Vagina (tissue), 2 donors: ENCODE results near the gene PTGR3. TPM values are rescaled to one million over a fixed set of nuclear protein-coding genes. Genes with fewer than 3 reads are reported as not detected.

ENCODE experiments used
- DNase-seq, 2 donors: peaks; one replicate each; pipeline ENCODE4 v3.0.0-alpha.2; 2017; ENCODE audit errors: extremely low spot score in 2 of 2
- H3K27ac ChIP-seq: fragments of 200-600 bp; sonication (generic); one replicate; pipeline ENCODE4 v1.5.1; 2019
- H3K27me3 ChIP-seq: fragments of 200-600 bp; sonication (generic); one replicate; pipeline ENCODE4 v1.5.1; 2019
- H3K36me3 ChIP-seq, 2 donors: fragments of 200-600 bp; sonication (generic); one replicate each; pipeline ENCODE4 v1.5.1; 2017 to 2019
- H3K4me1 ChIP-seq: fragments of 200-600 bp; sonication (generic); one replicate; pipeline ENCODE4 v1.5.1; 2019
- H3K4me3 ChIP-seq, 2 donors: fragments of 200-600 bp; sonication (generic); 1 replicate in 1 of 2; 2 replicates in 1 of 2; pipeline ENCODE4 v1.5.1; 2016 to 2019
- H3K9me3 ChIP-seq: fragments of 200-600 bp; sonication (generic); one replicate; pipeline ENCODE4 v1.5.1; 2019
- CTCF ChIP-seq, 3 experiments: fragments of 450-650 bp in 2 of 3; fragments of 200-600 bp in 1 of 3; sonication (generic) in 1 of 3; IDR thresholded peaks; one replicate each; pipeline ENCODE4 v1.5.1; 2017 to 2019; ENCODE audit warnings: antibody characterized with exemption in 3 of 3, mild to moderate bottlenecking in 2 of 3, moderate library complexity in 2 of 3
- POLR2A ChIP-seq, 2 donors: fragments of 450-650 bp; IDR thresholded peaks; one replicate each; pipeline ENCODE4 v1.6.1; 2017; ENCODE audit warnings: antibody characterized with exemption in 2 of 2, mild to moderate bottlenecking in 2 of 2, moderate library complexity in 2 of 2
- POLR2AphosphoS5 ChIP-seq, 2 donors: sonication (generic); formaldehyde crosslinking; IDR thresholded peaks; one replicate each; pipeline ENCODE4 v1.9.0; 2017; ENCODE audit warnings: antibody characterized with exemption in 2 of 2, mild to moderate bottlenecking in 2 of 2, low read depth in 1 of 2; ENCODE audit not compliant: insufficient read depth in 1 of 2
- intact Hi-C: fragments of 100-400 bp; cut with DNase I; formaldehyde crosslinking; loops from one replicate; pipeline ENCODE4 v1.15.1; 2023
- total RNA-seq: library from RNA; depleted of rRNA; stranded (reverse); fragments of >200 nt; gene quantifications from one replicate; pipeline ENCODE4 v1.2.3, GENCODE V29; 2016

The PTGR3 gene
- total RNA-seq, 1 donor from 2014 or later = 16.0 TPM

GRCh38 chr18:75167759-75168618 is 41.0 kb downstream of the PTGR3 start:
- Histone ChIP-seq H3K36me3 (no peaks in the 10 kb centered on the region), H3K4me3 (peak overlapping the region in 1 of 2 donors; percentile 16), H3K27me3 (no peaks in the 10 kb centered on the region), H3K27ac (no peak overlapping the region), H3K4me1 (no peaks in the 10 kb centered on the region), H3K9me3 (no peaks in the 10 kb centered on the region)
- intact Hi-C loops = no loop called here
- no peak for DNase-seq
- no peak for TF ChIP-seq CTCF (IDR thresholded peaks at IDR 0.05)
- no peak for TF ChIP-seq POLR2AphosphoS5 (IDR thresholded peaks at IDR 0.05; ENCODE audit: insufficient read depth in 1 of 2, low read depth in 1 of 2)

GRCh38 chr18:75167137-75167536 is 41.8 kb downstream of the PTGR3 start:
- H3K9me3 ChIP-seq = no peaks in the 10 kb centered on the region
- intact Hi-C loops = no loop called here
- no peaks in the 10 kb centered on the region for H3K4me1 ChIP-seq
- no peaks in the 10 kb centered on the region for H3K36me3 ChIP-seq
- no peak for TF ChIP-seq CTCF (IDR thresholded peaks at IDR 0.05)
- TF ChIP-seq POLR2A (IDR thresholded peaks at IDR 0.05) = no peak
- TF ChIP-seq POLR2AphosphoS5 (IDR thresholded peaks at IDR 0.05; ENCODE audit: insufficient read depth in 1 of 2, low read depth in 1 of 2) = no peak
- no peaks in the 10 kb centered on the region for H3K27me3 ChIP-seq
- no peak overlapping the region for H3K27ac ChIP-seq
- H3K4me3 ChIP-seq = no peak overlapping the region
- no peak for DNase-seq

DNA sequence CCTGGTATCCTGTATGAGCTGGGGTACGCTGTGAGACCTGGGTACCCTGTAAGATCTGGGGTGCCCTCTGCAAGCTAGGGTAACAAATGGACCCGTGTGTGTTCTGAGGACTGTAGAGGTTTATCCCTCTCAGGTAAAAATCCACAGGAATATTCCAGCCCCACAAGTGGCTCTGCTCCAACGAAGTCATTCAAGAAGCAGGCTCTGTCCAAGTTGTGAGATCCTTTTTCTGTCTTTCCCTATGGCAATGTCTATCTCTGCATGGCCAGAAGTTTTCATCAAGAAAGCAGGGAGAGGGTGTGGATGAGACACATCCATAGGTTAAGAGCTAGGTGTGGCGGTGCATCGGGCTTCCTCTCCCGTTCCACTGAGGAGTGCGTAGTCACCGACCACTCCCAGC is 43.0 kb downstream of the PTGR3 start:
- Histone ChIP-seq H3K27me3 (no peaks in the 10 kb centered on the region), H3K4me3 (no peak overlapping the region), H3K9me3 (no peaks in the 10 kb centered on the region), H3K4me1 (no peaks in the 10 kb centered on the region), H3K27ac (no peak overlapping the region), H3K36me3 (no peaks in the 10 kb centered on the region)
- no peak for DNase-seq
- no peak for TF ChIP-seq POLR2A (IDR thresholded peaks at IDR 0.05)
- TF ChIP-seq CTCF (IDR thresholded peaks at IDR 0.05) = no peak
- TF ChIP-seq POLR2AphosphoS5 (IDR thresholded peaks at IDR 0.05; ENCODE audit: insufficient read depth in 1 of 2, low read depth in 1 of 2) = no peak
- intact Hi-C loops = no loop called here

DNA sequence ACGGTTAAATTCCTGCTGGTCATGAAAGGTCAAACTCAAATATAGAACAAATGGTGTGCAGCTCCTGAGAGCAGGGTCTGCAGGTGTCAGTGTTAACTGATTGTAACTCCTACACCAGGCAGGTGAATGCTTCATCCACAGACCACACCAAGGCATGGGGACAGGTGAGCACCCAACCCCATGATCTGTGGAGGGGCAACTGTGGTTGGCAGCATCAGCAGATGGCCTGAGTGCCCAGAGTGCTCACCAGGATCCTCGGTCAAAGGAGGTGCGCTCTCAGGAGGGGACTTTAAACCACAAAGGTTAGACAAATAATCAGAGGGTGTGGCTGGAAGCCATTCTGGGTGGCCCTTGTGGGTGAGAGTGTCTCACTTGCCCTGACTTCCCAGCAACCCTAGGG is 44.5 kb downstream of the PTGR3 start:
- intact Hi-C loops = no loop called here
- TF ChIP-seq POLR2AphosphoS5 (IDR thresholded peaks at IDR 0.05; ENCODE audit: insufficient read depth in 1 of 2, low read depth in 1 of 2) = no peak
- TF ChIP-seq CTCF (IDR thresholded peaks at IDR 0.05) = no peak
- no peak for TF ChIP-seq POLR2A (IDR thresholded peaks at IDR 0.05)
- H3K4me3 ChIP-seq = no peak overlapping the region

DNA sequence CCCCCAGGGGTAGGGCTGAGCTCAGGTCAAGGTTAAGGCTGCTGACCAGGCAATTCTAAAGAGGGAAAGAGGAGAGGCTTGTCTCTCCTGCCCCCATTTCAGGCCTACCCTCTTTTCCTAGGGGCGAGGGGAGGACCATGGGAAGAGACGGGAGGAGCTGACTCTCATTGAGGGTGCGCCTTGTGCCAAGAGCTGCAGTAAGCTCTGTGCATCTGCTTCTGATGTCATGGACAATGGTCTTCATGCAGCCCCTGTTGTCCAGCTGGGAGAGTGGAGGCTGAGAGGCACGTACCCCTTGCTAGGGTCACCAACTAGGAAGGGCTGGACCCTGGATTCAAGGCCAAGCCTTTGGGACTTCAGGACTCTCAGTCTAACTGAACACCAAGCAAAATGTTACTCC is 45.2 kb downstream of the PTGR3 start:
- DNase-seq = no peak
- no peaks in the 10 kb centered on the region for H3K4me1 ChIP-seq
- H3K27ac ChIP-seq = no peak overlapping the region
- intact Hi-C loops = no loop called here
- H3K4me3 ChIP-seq = no peak overlapping the region
- no peaks in the 10 kb centered on the region for H3K27me3 ChIP-seq
- no peak for TF ChIP-seq CTCF (IDR thresholded peaks at IDR 0.05)
- TF ChIP-seq POLR2A (IDR thresholded peaks at IDR 0.05) = no peak
- no peaks in the 10 kb centered on the region for H3K36me3 ChIP-seq
- no peaks in the 10 kb centered on the region for H3K9me3 ChIP-seq

More for the DNA sequence above, 44.5 kb downstream of the PTGR3 start:
- H3K9me3 ChIP-seq = no peaks in the 10 kb centered on the region
- H3K27ac ChIP-seq = no peak overlapping the region
- DNase-seq = no peak
- no peaks in the 10 kb centered on the region for H3K4me1 ChIP-seq
- no peaks in the 10 kb centered on the region for H3K36me3 ChIP-seq
- H3K27me3 ChIP-seq = no peaks in the 10 kb centered on the region
